Gastroesophageal sphincter (tissue), 3 donors: ENCODE measurements around the gene LDLRAD4.

Experiments
- CTCF ChIP-seq, 4 experiments: fragments of 200-600 bp in 2 of 4; fragments of 450-650 bp in 2 of 4; sonication (generic) in 1 of 4; IDR thresholded peaks; one replicate each; pipeline ENCODE4 v1.5.1; 2017 to 2019; ENCODE audit warnings: antibody characterized with exemption in 4 of 4, mild to moderate bottlenecking in 2 of 4, moderate library complexity in 2 of 4
- POLR2A ChIP-seq, 2 donors: fragments of 450-650 bp; IDR thresholded peaks; one replicate each; pipeline ENCODE4 v1.6.1; 2017; ENCODE audit warnings: antibody characterized with exemption in 2 of 2, mild to moderate bottlenecking in 2 of 2, moderate library complexity in 1 of 2

DNA sequence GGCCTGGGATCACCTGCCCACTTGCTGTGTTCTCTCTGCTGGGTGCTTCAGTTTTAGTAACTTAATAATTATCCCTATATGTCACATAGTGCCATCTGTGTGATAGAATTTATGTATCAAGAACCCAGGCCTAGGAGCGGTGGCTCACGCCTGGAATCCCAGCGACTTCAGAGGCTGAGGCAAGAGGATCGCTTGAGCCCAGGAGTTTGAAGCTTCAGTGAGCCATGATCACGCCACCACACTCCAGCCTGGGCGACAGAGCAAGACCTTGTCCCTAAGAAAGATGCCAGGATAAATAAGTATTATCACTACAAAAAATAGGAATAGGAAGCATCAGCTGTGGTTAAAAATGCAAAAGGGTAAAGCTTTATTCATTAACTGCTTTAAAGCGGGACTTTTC is 267.0 kb downstream of the LDLRAD4 start:
- TF ChIP-seq POLR2A (IDR thresholded peaks at IDR 0.05) (no peak), CTCF (IDR thresholded peaks at IDR 0.05) (no peak)
